IPS DF 4.7 (cell line): Measurements from ENCODE around the gene METTL25.
"Not testable (repeated sequence)": the region's sequence is repeated elsewhere in the genome, so short reads cannot be mapped to it uniquely, and the experiment has no call there.

ENCODE experiments used
- DNase-seq: peaks from one replicate; pipeline ENCODE4 v3.0.0-alpha.2; 2013; ENCODE audit warnings: low spot score; ENCODE audit errors: extremely low read depth

Gene METTL25

GRCh38 chr12:82358200-82359114 lies at the start of gene METTL25, which contains the start of gene CCDC59:
Gene METTL25 (plus strand): TSS chr12:82358529. CDS start chr12:82358566, 37 bp downstream.
Gene CCDC59 (minus strand): TSS chr12:82358387. CDS start chr12:82358376, 11 bp downstream.
- peak; percentile 95 for DNase-seq

- DNase-seq, result peak; percentile 28
Observed at GRCh38 chr12:82314406-82314892, 43.9 kb upstream of the METTL25 start.

- DNase-seq, result no peak
Observed at GRCh38 chr12:82319276-82319675, 39.1 kb upstream of the METTL25 start.

GRCh38 chr12:82325540-82326336 lies 32.6 kb upstream of the METTL25 start:
- DNase-seq, result no peak

- DNase-seq, result no peak
Observed at GRCh38 chr12:82326905-82327503, 31.3 kb upstream of the METTL25 start.

- no peak for DNase-seq
Observed at GRCh38 chr12:82327861-82328260, 30.5 kb upstream of the METTL25 start.

GRCh38 chr12:82329508-82329907 lies 28.8 kb upstream of the METTL25 start:
- DNase-seq, result no peak

- no peak for DNase-seq
Observed at GRCh38 chr12:82350161-82350560, 8.2 kb upstream of the METTL25 start.

GRCh38 chr12:82351390-82351789 lies 6.9 kb upstream of the METTL25 start:
- DNase-seq, result no peak

- DNase-seq, result no peak
Observed at GRCh38 chr12:82357340-82357739, 989 bp upstream of the METTL25 start.

GRCh38 chr12:82357845-82358199 lies 507 bp upstream of the METTL25 start:
- DNase-seq, result no peak

GRCh38 chr12:82359115-82359478 lies 768 bp downstream of the METTL25 start:
- DNase-seq, result no peak

GRCh38 chr12:82360834-82361233 lies 2.5 kb downstream of the METTL25 start:
- not testable (repeated sequence) for DNase-seq

GRCh38 chr12:82361461-82361915 lies 3.2 kb downstream of the METTL25 start:
- no peak for DNase-seq

GRCh38 chr12:82363990-82364389 lies 5.7 kb downstream of the METTL25 start:
- no peak for DNase-seq

- DNase-seq, result no peak
Observed at GRCh38 chr12:82366197-82366596, 7.9 kb downstream of the METTL25 start.

- DNase-seq, result no peak
Observed at GRCh38 chr12:82375201-82375600, 16.9 kb downstream of the METTL25 start.

GRCh38 chr12:82378997-82379396 lies 20.7 kb downstream of the METTL25 start:
- no peak for DNase-seq

- DNase-seq, result no peak
Observed at GRCh38 chr12:82383930-82384552, 25.7 kb downstream of the METTL25 start.

GRCh38 chr12:82398879-82399278 lies 40.5 kb downstream of the METTL25 start:
- DNase-seq, result no peak

GRCh38 chr12:82400819-82401218 lies 42.5 kb downstream of the METTL25 start:
- no peak for DNase-seq
